CD4-positive, alpha-beta T cell treated with Interleukin-6 at 100 ng/mL for 8 hours (primary cell): ENCODE results near the gene SUSD1.
A peak's percentile ranks its signal among the peaks of the same experiment; 100 is the strongest.
"Not testable (repeated sequence)": the region's sequence is repeated elsewhere in the genome, so short reads cannot be mapped to it uniquely, and the experiment has no call there.

ENCODE experiments used
- DNase-seq: peaks from one replicate; pipeline ENCODE4 v3.0.0-alpha.2; 2020; ENCODE audit warnings: mixed read lengths, low spot score

Gene SUSD1

GRCh38 chr9:112094948-112095681, 80.0 kb downstream of the SUSD1 start:
- DNase-seq, result no peak

GRCh38 chr9:112094241-112094640, 80.9 kb downstream of the SUSD1 start:
- DNase-seq, result no peak

- DNase-seq, result no peak
Measured at GRCh38 chr9:112093870-112094216, 81.3 kb downstream of the SUSD1 start.

- DNase-seq, result no peak
Measured at GRCh38 chr9:112093147-112093869, 81.8 kb downstream of the SUSD1 start.

GRCh38 chr9:112091810-112092209, 83.3 kb downstream of the SUSD1 start:
- DNase-seq, result no peak

GRCh38 chr9:112087506-112087905, 87.6 kb downstream of the SUSD1 start:
- no peak for DNase-seq

- no peak for DNase-seq
Measured at GRCh38 chr9:112086627-112087026, 88.5 kb downstream of the SUSD1 start.

GRCh38 chr9:112084907-112085306, 90.2 kb downstream of the SUSD1 start:
- no peak for DNase-seq

- DNase-seq, result no peak
Measured at GRCh38 chr9:112084334-112084733, 90.8 kb downstream of the SUSD1 start.

GRCh38 chr9:112081918-112082729, 93.0 kb downstream of the SUSD1 start:
- DNase-seq, result no peak

GRCh38 chr9:112080831-112081542, 94.1 kb downstream of the SUSD1 start:
- no peak for DNase-seq

GRCh38 chr9:112078432-112078831, 96.7 kb downstream of the SUSD1 start:
- DNase-seq, result no peak

GRCh38 chr9:112076814-112077213, 98.3 kb downstream of the SUSD1 start:
- DNase-seq, result no peak

GRCh38 chr9:112075009-112075378, 100.1 kb downstream of the SUSD1 start:
- no peak for DNase-seq

- DNase-seq, result peak; percentile 73
Measured at GRCh38 chr9:112074250-112075008, 100.7 kb downstream of the SUSD1 start.

GRCh38 chr9:112073639-112074173, 101.4 kb downstream of the SUSD1 start:
- not testable (repeated sequence) for DNase-seq

- no peak for DNase-seq
Measured at GRCh38 chr9:112072721-112073638, 102.1 kb downstream of the SUSD1 start.

GRCh38 chr9:112069318-112070169, 105.6 kb downstream of the SUSD1 start:
- DNase-seq, result no peak
